CD8-positive, alpha-beta memory T cell (primary cell): ENCODE measurements around the gene KIF6. TPM values are rescaled to one million over a fixed set of nuclear protein-coding genes. Genes with fewer than 3 reads are reported as not detected.
A peak's percentile ranks its signal among the peaks of the same experiment; 100 is the strongest.

Experiments used
- CTCF ChIA-PET: fragments of 350-600 bp; sonication (Branson Sonifier 250); formaldehyde crosslinking; loops from one replicate; lab custom pipeline; 2021; ENCODE audit warnings: antibody characterized with exemption; lab: Charles Lee
- POLR2A ChIA-PET: fragments of 350-600 bp; sonication (Branson Sonifier 250); formaldehyde crosslinking; loops from one replicate; lab custom pipeline; 2021; ENCODE audit warnings: antibody characterized with exemption; lab: Charles Lee
- DNase-seq, 5 donors: peaks; one replicate each; pipeline versions ENCODE4 v3.0.0 to v3.0.0-alpha.2; 2020 to 2022; ENCODE audit warnings: mixed read lengths in 1 of 5
- H3K27ac ChIP-seq: one replicate; pipeline ENCODE4 v1.7.0; 2013; ENCODE audit warnings: low read depth, mild to moderate bottlenecking, low read length, moderate library complexity
- H3K27me3 ChIP-seq: 2 replicates; pipeline ENCODE4 v1.7.0; 2013; ENCODE audit warnings: low read length, mild to moderate bottlenecking; ENCODE audit not compliant: insufficient read depth, poor library complexity, severe bottlenecking
- H3K36me3 ChIP-seq: 2 replicates; pipeline ENCODE4 v1.7.0; 2013; ENCODE audit warnings: mild to moderate bottlenecking, low read length, moderate library complexity; ENCODE audit not compliant: insufficient read depth
- H3K4me1 ChIP-seq: 2 replicates; pipeline ENCODE4 v1.7.0; 2013; ENCODE audit warnings: mild to moderate bottlenecking, low read length, moderate library complexity; ENCODE audit not compliant: insufficient read depth
- H3K4me3 ChIP-seq: 2 replicates; pipeline ENCODE4 v1.7.0; 2013; ENCODE audit warnings: mild to moderate bottlenecking, low read length
- H3K9me3 ChIP-seq: 2 replicates; pipeline ENCODE4 v1.7.0; 2013; ENCODE audit warnings: mild to moderate bottlenecking, low read length
- H3K27ac Mint-ChIP-seq, 8 donors: one replicate each; pipeline ENCODE4 v1.8.0; 2020 to 2021; ENCODE audit warnings: mixed read lengths in 8 of 8, mild to moderate bottlenecking in 6 of 8, inconsistent platforms in 3 of 8, moderate library complexity in 3 of 8
- H3K27me3 Mint-ChIP-seq, 2 donors: one replicate each; pipeline ENCODE4 v1.8.0; 2020 to 2021; ENCODE audit warnings: mixed read lengths in 2 of 2, mild to moderate bottlenecking in 1 of 2, moderate library complexity in 1 of 2
- H3K36me3 Mint-ChIP-seq, 3 donors: one replicate each; pipeline ENCODE4 v1.8.0; 2020 to 2021; ENCODE audit warnings: mixed read lengths in 3 of 3, inconsistent platforms in 1 of 3, mild to moderate bottlenecking in 1 of 3
- H3K4me1 Mint-ChIP-seq, 3 donors: one replicate each; pipeline ENCODE4 v1.8.0; 2020 to 2021; ENCODE audit warnings: mixed read lengths in 3 of 3, inconsistent platforms in 1 of 3, mild to moderate bottlenecking in 1 of 3
- H3K4me3 Mint-ChIP-seq, 7 donors: one replicate each; pipeline ENCODE4 v1.8.0; 2020 to 2021; ENCODE audit warnings: mixed read lengths in 7 of 7, mild to moderate bottlenecking in 6 of 7, moderate library complexity in 4 of 7, inconsistent platforms in 2 of 7
- H3K9me3 Mint-ChIP-seq, 5 donors: one replicate each; pipeline ENCODE4 v1.8.0; 2020 to 2022; ENCODE audit warnings: mixed read lengths in 5 of 5, mild to moderate bottlenecking in 3 of 5, moderate library complexity in 2 of 5, inconsistent platforms in 1 of 5
- polyA plus RNA-seq: library from polyadenylated mRNA; unstranded; fragments of 300-500 nt; fragmentation: Illumina TruSeq; gene quantifications from one replicate; pipeline ENCODE4 v1.2.3, GENCODE V29; 2021
- total RNA-seq, 2 experiments: library from RNA; stranded (reverse); gene quantifications; one replicate each; pipeline ENCODE4 v1.2.3, GENCODE V29; 2021

The KIF6 gene
- total and polyA plus RNA-seq, 3 experiments from 2014 or later: 0.22 TPM; not detected in 1

DNA sequence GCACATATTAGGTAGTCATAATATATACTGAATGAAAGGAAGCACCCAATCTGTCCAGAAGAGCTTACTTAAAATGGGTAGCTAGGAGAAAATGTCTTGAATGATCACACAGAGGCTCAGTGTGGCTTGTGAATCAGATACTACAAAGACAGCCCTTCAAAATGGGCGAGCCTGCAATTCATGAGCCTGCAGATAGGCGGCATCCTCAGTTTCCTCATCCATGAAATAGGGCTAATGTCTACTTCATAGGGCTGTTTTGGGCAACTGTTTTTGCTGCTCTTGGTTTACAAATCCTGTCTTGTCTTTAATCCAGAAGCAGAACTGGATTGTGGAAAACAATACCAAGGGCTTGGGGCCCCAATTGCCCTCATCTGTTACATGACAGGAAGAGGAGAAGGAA lies 273.4 kb downstream of the KIF6 start:
- H3K27ac Mint-ChIP-seq: no peak overlapping the region
- no peaks in the 10 kb centered on the region for H3K27me3 ChIP-seq
- H3K4me3 ChIP-seq: no peak overlapping the region
- peaks cover 13 to 47% of the 10 kb centered on the region in 2 donors for H3K27me3 Mint-ChIP-seq
- peaks cover 5 to 7% (median 6%) of the 10 kb centered on the region in 5 donors for H3K9me3 Mint-ChIP-seq
- ChIA-PET CTCF (no interaction called here), POLR2A (no interaction called here)
- H3K4me3 Mint-ChIP-seq: no peak overlapping the region
- no peaks in the 10 kb centered on the region for H3K4me1 Mint-ChIP-seq
- H3K36me3 Mint-ChIP-seq: no peaks in the 10 kb centered on the region
- no peaks in the 10 kb centered on the region for H3K4me1 ChIP-seq
- no peak for DNase-seq
- no peaks in the 10 kb centered on the region for H3K36me3 ChIP-seq
- no peaks in the 10 kb centered on the region for H3K9me3 ChIP-seq
- H3K27ac ChIP-seq: no peak overlapping the region

DNA sequence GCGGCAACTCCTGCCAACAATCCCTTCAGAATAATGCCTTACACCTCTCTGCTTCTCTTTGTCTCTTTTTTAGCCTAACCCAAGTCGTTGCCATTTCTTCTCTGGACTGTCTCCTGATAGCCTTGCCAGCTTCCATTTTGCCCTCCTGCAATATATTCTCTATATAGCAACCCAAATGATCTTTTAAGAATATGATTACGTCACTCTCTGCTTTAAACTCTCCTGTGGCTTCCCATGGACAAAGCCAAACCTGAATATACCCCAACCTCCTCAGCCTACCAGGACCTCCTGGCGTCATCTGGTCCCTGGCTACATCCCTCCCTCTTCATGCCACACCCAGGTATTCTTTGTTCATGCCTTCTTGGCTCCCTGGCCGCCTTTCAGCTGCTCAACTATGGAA lies 276.2 kb downstream of the KIF6 start:
- ChIA-PET POLR2A (no interaction called here), CTCF (no interaction called here)
- Histone ChIP-seq H3K27me3 (no peaks in the 10 kb centered on the region), H3K27ac (no peak overlapping the region), H3K9me3 (no peaks in the 10 kb centered on the region), H3K4me3 (no peak overlapping the region), H3K4me1 (no peaks in the 10 kb centered on the region), H3K36me3 (no peaks in the 10 kb centered on the region)
- H3K4me3 Mint-ChIP-seq: no peak overlapping the region
- H3K9me3 Mint-ChIP-seq: peaks cover 1 to 5% (median 3%) of the 10 kb centered on the region in 5 donors
- H3K27ac Mint-ChIP-seq: no peak overlapping the region
- DNase-seq: no peak
- H3K27me3 Mint-ChIP-seq: peaks cover 15 to 49% of the 10 kb centered on the region in 2 donors
- H3K4me1 Mint-ChIP-seq: no peaks in the 10 kb centered on the region
- H3K36me3 Mint-ChIP-seq: no peaks in the 10 kb centered on the region

DNA sequence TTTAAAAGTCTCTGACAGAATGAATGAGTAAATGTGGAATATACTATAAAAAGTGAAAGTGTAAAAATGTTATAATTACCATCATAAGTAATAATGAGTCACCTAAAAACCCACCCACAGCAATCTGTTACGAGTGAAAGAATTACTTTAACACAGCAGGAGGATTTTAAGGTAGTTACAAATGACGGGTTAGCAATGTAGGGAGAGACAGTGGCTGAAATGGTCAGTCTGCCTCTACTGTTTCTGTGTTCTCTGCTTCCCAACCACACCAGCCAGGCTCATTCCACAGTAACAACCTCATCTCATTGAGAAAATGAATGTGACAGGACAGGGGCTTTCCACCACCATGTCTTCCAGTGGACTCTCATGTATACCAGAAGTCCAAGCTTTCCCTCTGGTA lies 278.3 kb downstream of the KIF6 start:
- Histone ChIP-seq H3K27ac (no peak overlapping the region), H3K4me3 (no peak overlapping the region), H3K4me1 (no peaks in the 10 kb centered on the region), H3K27me3 (no peaks in the 10 kb centered on the region), H3K9me3 (no peaks in the 10 kb centered on the region), H3K36me3 (no peaks in the 10 kb centered on the region)
- Mint-ChIP-seq H3K4me1 (no peaks in the 10 kb centered on the region), H3K4me3 (no peak overlapping the region), H3K27ac (no peak overlapping the region), H3K9me3 (no peaks in the 10 kb centered on the region), H3K36me3 (no peaks in the 10 kb centered on the region), H3K27me3 (peaks cover 6 to 37% of the 10 kb centered on the region in 2 donors)
- no peak for DNase-seq
- ChIA-PET POLR2A (no interaction called here), CTCF (no interaction called here)

DNA sequence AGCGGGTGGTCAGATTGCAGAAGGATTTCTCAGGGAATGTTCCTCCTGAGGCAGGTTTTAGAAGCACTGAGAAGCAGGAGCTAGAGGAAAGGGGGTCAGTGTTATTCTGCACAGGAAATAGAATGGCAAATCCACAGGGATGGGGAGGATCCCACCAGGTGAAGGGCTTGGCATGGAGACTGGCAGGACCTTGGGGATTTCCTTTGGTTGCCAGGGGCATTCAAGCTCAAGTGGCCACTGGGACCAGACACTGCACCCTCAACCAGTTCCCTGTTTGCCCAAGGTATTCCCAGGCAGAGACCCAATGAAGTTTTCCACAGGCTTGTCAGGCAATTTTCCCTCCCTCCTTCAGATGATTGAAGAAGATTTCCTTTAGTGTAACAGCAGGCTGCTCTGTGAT lies 279.5 kb downstream of the KIF6 start:
- no peaks in the 10 kb centered on the region for H3K9me3 Mint-ChIP-seq
- Histone ChIP-seq H3K27me3 (no peaks in the 10 kb centered on the region), H3K9me3 (no peaks in the 10 kb centered on the region), H3K27ac (no peak overlapping the region), H3K4me1 (no peaks in the 10 kb centered on the region), H3K36me3 (no peaks in the 10 kb centered on the region), H3K4me3 (no peak overlapping the region)
- no peak overlapping the region for H3K27ac Mint-ChIP-seq
- ChIA-PET CTCF (no interaction called here), POLR2A (no interaction called here)
- DNase-seq: no peak
- H3K4me1 Mint-ChIP-seq: no peaks in the 10 kb centered on the region
- peaks cover 4 to 28% of the 10 kb centered on the region in 2 donors for H3K27me3 Mint-ChIP-seq
- H3K36me3 Mint-ChIP-seq: no peaks in the 10 kb centered on the region
- H3K4me3 Mint-ChIP-seq: no peak overlapping the region

DNA sequence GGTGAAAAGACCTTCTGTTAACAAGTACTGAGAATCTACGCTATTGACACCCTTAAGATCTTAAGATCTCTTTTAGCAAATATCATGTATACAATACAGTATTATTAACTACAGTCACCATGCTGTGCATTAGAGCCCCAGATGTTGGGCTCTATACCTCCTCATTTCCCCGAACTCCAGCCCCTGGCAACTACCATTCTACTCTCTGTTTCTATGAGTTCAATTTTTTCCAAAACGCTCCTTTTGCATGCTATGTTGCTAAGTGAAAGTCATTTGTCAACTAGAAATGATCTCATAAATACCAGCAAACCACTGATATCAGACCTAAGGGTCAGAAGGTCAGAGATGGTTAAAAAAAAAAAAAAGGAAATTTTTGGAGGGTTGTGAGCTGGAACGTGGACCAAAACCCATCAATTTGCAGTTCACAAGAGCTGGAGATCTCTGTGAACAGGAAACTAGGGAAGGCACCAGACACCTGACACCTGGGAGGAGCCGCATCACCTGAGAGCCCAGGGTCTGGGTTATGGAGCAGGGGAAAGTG lies 280.7 kb downstream of the KIF6 start:
- H3K4me3 Mint-ChIP-seq: no peak overlapping the region
- no peaks in the 10 kb centered on the region for H3K4me1 ChIP-seq
- no peaks in the 10 kb centered on the region for H3K4me1 Mint-ChIP-seq
- ChIA-PET POLR2A (no interaction called here), CTCF (no interaction called here)
- H3K36me3 Mint-ChIP-seq: no peaks in the 10 kb centered on the region
- H3K36me3 ChIP-seq: no peaks in the 10 kb centered on the region
- H3K9me3 ChIP-seq: no peaks in the 10 kb centered on the region
- H3K27me3 Mint-ChIP-seq: peaks cover 6 to 28% of the 10 kb centered on the region in 2 donors
- H3K27ac ChIP-seq: no peak overlapping the region
- no peaks in the 10 kb centered on the region for H3K9me3 Mint-ChIP-seq
- no peak overlapping the region for H3K27ac Mint-ChIP-seq
- H3K27me3 ChIP-seq: no peaks in the 10 kb centered on the region
- no peak overlapping the region for H3K4me3 ChIP-seq
- DNase-seq: no peak

DNA sequence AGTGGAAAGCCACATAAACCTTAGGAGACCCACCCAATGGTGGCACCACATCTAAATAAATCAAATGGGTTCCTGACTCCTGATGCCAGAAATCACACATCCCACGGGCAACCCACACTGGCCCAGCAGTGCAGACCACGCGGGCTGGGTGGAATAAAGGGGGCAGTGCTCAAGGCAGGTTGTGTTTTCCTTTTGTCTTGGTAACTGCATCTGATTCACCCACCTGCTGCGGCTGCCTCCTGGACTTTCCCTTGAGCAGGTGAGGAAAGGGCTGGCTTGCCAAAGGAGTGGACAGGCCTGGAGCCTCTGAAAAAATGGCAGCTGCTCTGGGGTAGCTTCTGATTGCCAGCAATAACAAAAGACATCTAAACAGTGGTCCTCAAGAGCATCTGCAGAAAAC lies 283.2 kb downstream of the KIF6 start:
- no peak overlapping the region for H3K27ac ChIP-seq
- Mint-ChIP-seq H3K9me3 (no peaks in the 10 kb centered on the region), H3K4me1 (no peaks in the 10 kb centered on the region), H3K27me3 (peaks cover 7 to 14% of the 10 kb centered on the region in 2 donors), H3K27ac (no peak overlapping the region), H3K36me3 (no peaks in the 10 kb centered on the region), H3K4me3 (no peak overlapping the region)
- CTCF ChIA-PET: no interaction called here
- H3K27me3 ChIP-seq: no peaks in the 10 kb centered on the region
- H3K4me3 ChIP-seq: no peak overlapping the region
- no peak for DNase-seq
- no peaks in the 10 kb centered on the region for H3K4me1 ChIP-seq
- POLR2A ChIA-PET: no interaction called here
- no peaks in the 10 kb centered on the region for H3K9me3 ChIP-seq
- H3K36me3 ChIP-seq: no peaks in the 10 kb centered on the region

DNA sequence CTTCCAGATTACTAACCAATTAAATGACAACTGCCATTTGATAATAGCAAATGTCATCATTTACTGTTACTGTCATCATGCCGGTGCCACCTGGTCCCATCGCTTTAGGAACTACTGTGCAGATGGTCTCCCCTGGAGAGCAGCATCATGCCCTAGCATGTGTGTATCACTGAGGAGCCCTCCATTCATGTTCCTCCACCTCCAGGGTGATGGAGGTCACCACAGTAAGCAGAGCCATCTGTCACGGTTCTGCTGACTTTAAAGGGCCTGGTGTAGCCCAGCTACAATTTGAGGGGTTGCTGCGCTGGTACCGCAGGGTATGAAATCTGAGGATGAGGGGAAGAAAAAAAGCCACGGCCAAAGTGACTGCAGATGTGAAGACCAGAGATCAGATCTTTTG lies 283.9 kb downstream of the KIF6 start:
- CTCF ChIA-PET: no interaction called here
- Mint-ChIP-seq H3K9me3 (peaks cover 0 to 5% (median 0%) of the 10 kb centered on the region in 5 donors), H3K27ac (no peak overlapping the region)

DNA sequence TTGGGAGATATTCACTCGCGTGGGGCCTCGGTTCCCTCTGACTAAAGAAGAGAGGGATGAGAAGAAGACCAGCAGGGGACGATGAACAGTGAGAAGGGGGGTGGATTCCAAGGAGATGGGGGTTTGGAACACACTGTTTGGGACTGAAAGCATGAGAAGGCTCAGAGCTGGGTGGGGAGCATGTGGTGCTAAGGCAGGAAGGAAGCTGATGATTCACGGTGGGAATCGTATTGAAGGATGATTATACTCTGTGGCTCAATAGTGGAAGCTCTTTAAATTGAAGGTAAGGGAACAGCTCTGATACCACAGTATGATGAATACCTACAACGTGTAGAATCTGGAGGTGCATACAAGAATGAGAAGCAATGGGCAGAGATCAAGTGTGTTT lies 285.2 kb downstream of the KIF6 start:
- Mint-ChIP-seq H3K27me3 (peaks cover 7 to 8% of the 10 kb centered on the region in 2 donors), H3K9me3 (peaks cover 0 to 9% (median 0%) of the 10 kb centered on the region in 5 donors), H3K4me1 (no peaks in the 10 kb centered on the region), H3K36me3 (no peaks in the 10 kb centered on the region), H3K27ac (peak overlapping the region in 1 of 8 donors; percentile 57), H3K4me3 (no peak overlapping the region)
- Histone ChIP-seq H3K9me3 (no peaks in the 10 kb centered on the region), H3K27me3 (no peaks in the 10 kb centered on the region), H3K27ac (no peak overlapping the region), H3K4me1 (no peaks in the 10 kb centered on the region), H3K36me3 (no peaks in the 10 kb centered on the region), H3K4me3 (no peak overlapping the region)
- DNase-seq: no peak
- POLR2A ChIA-PET: no interaction called here
- CTCF ChIA-PET: no interaction called here

More for the DNA sequence above, 283.9 kb downstream of the KIF6 start:
- DNase-seq: no peak
- Histone ChIP-seq H3K4me1 (no peaks in the 10 kb centered on the region), H3K4me3 (no peak overlapping the region), H3K9me3 (no peaks in the 10 kb centered on the region), H3K27me3 (no peaks in the 10 kb centered on the region), H3K27ac (no peak overlapping the region), H3K36me3 (no peaks in the 10 kb centered on the region)
- peaks cover 7 to 14% of the 10 kb centered on the region in 2 donors for H3K27me3 Mint-ChIP-seq
- POLR2A ChIA-PET: no interaction called here
- no peaks in the 10 kb centered on the region for H3K36me3 Mint-ChIP-seq
- H3K4me1 Mint-ChIP-seq: no peaks in the 10 kb centered on the region
- H3K4me3 Mint-ChIP-seq: no peak overlapping the region
